HG03060 (cell line): ENCODE measurements around the gene CSNK1A1.

Experiments
- ATAC-seq: cut with Tn5 transposase; IDR thresholded peaks from one replicate; pipeline ENCODE4 v1.9.1; 2021; ENCODE audit warnings: low read depth, moderate number of reproducible peaks; ENCODE audit not compliant: unreplicated experiment

CSNK1A1 gene

DNA sequence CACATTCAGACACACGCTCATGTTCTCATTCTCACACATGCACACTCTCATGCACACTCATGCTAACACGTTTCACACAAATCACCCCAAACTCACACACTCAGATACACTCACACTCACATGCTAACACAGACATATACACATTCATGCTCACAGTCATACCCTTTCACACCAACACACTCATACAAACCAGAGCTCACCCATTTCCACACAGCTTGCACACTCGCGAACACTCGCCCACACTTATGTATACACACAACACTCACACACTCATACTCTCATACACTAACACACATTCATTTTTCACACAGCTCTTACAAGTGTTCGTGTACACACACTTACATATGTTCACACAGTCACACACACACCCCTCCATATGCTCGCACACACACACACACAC lies 108.0 kb downstream of the CSNK1A1 start:
- no peak for ATAC-seq

DNA sequence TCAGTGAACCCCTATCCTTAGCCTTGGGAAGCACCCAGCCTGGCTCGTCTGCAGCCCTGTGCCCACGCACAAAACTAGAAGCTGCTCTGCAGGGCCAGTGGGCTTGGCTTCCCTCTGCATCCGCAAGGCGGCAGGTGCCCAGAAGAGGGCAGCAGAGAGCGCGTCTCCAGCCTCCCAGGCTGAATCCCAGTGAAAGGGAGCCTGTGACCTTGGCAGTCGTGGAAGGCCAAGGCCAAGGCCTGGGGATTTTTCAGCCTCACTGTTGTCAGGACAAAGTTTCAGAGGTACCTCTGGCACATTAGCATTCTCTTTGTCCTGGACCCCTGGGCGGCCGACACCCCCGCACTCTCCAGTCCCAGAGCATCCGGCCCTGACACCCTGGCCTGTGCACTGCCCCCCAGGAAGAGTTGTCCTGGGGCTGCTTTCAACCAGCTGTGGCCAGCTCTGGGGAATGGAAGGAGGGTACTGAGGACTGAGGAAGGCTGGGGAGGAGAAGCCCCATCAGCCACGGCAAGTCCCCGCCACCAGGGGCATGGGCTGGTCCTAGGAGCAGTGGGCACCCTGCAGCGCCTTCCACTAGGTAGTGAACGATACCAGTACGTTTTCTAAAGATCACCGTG lies 108.6 kb downstream of the CSNK1A1 start:
- no peak for ATAC-seq
